ENCODE results near the gene RBM4. TPM values are rescaled to one million over a fixed set of nuclear protein-coding genes. Genes with fewer than 3 reads are reported as not detected.

Gene RBM4
- total and polyA plus RNA-seq, 2 of the 13 experiments (the other 11 are each of a cell fraction or from before 2014, with no cell fraction given) = 126 to 136 TPM

DNA sequence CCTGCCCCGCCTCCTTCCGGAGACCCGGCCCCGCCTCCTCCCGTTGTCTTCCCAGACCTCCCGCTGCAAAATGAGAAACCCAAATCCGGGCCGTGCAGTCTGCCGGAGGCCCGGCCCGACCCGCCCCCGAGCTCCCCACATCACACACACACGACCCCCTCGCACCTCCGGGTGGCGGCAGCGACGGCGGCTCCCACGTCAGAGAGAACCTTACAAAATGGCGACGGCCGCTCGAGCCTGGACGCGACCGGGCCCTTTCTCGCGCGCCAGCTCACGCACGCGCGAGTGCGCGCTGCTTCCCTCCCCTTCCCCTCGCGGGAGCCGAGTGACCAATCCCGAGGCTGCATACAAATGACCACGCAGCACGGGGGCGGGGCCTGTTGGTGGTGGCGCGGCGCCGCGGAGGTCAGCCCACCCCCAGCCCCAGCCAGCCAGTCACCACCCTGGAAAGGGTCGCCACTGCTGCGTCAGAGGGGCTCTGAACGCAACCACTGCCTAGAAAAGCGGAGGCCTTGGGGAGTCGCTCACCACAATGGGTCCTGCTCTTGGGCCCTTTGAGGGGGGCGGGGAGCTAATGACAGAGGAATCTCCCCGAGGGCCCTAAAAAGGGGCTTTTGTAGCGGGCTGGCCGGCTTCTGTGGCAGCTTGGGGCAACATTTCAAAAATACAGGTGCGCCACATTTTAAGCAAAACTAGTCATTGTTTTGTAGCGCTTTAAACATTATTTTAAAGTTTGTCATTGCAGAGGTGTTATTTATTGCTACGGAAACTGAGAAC, 39.3 kb downstream of the RBM4 start, which contains the start of gene RBM4B (continued):
- TF ChIP-seq, protein P1, sequence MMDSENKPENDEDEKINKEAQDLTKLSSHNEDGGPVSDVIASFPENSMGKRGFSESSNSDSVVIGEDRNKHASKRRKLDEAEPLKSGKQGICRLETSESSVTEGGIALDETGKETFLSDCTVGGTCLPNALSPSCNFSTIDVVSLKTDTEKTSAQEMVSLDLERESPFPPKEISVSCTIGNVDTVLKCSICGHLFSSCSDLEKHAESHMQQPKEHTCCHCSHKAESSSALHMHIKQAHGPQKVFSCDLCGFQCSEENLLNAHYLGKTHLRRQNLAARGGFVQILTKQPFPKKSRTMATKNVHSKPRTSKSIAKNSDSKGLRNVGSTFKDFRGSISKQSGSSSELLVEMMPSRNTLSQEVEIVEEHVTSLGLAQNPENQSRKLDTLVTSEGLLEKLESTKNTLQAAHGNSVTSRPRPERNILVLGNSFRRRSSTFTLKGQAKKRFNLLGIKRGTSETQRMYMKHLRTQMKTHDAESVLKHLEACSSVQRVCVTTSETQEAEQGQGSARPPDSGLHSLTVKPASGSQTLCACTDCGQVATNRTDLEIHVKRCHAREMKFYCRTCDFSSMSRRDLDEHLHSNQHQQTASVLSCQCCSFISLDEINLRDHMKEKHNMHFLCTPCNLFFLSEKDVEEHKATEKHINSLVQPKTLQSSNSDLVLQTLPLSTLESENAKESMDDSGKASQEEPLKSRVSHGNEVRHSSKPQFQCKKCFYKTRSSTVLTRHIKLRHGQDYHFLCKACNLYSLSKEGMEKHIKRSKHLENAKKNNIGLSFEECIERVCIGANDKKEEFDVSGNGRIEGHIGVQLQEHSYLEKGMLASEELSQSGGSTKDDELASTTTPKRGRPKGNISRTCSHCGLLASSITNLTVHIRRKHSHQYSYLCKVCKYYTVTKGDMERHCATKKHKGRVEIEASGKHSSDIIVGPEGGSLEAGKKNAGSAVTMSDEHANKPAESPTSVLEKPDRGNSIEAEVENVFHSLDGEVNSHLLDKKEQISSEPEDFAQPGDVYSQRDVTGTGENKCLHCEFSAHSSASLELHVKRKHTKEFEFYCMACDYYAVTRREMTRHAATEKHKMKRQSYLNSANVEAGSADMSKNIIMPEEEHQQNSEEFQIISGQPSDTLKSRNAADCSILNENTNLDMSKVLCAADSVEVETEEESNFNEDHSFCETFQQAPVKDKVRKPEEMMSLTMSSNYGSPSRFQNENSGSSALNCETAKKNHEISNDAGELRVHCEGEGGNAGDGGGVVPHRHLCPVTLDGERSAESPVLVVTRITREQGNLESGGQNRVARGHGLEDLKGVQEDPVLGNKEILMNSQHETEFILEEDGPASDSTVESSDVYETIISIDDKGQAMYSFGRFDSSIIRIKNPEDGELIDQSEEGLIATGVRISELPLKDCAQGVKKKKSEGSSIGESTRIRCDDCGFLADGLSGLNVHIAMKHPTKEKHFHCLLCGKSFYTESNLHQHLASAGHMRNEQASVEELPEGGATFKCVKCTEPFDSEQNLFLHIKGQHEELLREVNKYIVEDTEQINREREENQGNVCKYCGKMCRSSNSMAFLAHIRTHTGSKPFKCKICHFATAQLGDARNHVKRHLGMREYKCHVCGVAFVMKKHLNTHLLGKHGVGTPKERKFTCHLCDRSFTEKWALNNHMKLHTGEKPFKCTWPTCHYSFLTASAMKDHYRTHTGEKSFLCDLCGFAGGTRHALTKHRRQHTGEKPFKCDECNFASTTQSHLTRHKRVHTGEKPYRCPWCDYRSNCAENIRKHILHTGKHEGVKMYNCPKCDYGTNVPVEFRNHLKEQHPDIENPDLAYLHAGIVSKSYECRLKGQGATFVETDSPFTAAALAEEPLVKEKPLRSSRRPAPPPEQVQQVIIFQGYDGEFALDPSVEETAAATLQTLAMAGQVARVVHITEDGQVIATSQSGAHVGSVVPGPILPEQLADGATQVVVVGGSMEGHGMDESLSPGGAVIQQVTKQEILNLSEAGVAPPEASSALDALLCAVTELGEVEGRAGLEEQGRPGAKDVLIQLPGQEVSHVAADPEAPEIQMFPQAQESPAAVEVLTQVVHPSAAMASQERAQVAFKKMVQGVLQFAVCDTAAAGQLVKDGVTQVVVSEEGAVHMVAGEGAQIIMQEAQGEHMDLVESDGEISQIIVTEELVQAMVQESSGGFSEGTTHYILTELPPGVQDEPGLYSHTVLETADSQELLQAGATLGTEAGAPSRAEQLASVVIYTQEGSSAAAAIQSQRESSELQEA (CRISPR knock-in tag; IDR thresholded peaks at IDR 0.05; ENCODE audit: not compliant biosample characterization) = peak; percentile 77
- TF ChIP-seq AGO2 (optimal IDR thresholded peaks at IDR 0.05; ENCODE audit: low read depth, low read length) (peak; percentile 85), PHF8 (CRISPR knock-in tag; IDR thresholded peaks at IDR 0.05) (peak; percentile 67), TGIF2 (CRISPR knock-in tag; IDR thresholded peaks at IDR 0.05) (peak; percentile 37; the same call in 1 of the 2 replicates), GTF3A (CRISPR knock-in tag; conservative IDR thresholded peaks at IDR 0.05) (no peak), PCBP2 (optimal IDR thresholded peaks at IDR 0.05; ENCODE audit: low read depth, low read length, poor library complexity, severe bottlenecking) (no peak), ZNF317 (CRISPR knock-in tag; IDR thresholded peaks at IDR 0.05) (0 out of 2 replicates have a peak, but pooled peaks have one; percentile 27), ZNF781 (CRISPR knock-in tag; IDR thresholded peaks at IDR 0.05; ENCODE audit: borderline replicate concordance, not compliant biosample characterization) (no peak), SRY (CRISPR knock-in tag; IDR thresholded peaks at IDR 0.05) (no peak), EEA1 (CRISPR knock-in tag; IDR thresholded peaks at IDR 0.05; ENCODE audit: borderline replicate concordance) (no peak), ZNF12 (CRISPR knock-in tag; IDR thresholded peaks at IDR 0.05) (no peak)
- TF ChIP-seq, protein P2, sequence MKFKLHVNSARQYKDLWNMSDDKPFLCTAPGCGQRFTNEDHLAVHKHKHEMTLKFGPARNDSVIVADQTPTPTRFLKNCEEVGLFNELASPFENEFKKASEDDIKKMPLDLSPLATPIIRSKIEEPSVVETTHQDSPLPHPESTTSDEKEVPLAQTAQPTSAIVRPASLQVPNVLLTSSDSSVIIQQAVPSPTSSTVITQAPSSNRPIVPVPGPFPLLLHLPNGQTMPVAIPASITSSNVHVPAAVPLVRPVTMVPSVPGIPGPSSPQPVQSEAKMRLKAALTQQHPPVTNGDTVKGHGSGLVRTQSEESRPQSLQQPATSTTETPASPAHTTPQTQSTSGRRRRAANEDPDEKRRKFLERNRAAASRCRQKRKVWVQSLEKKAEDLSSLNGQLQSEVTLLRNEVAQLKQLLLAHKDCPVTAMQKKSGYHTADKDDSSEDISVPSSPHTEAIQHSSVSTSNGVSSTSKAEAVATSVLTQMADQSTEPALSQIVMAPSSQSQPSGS (CRISPR knock-in tag; IDR thresholded peaks at IDR 0.05) = no peak
- TF ChIP-seq, protein P3, sequence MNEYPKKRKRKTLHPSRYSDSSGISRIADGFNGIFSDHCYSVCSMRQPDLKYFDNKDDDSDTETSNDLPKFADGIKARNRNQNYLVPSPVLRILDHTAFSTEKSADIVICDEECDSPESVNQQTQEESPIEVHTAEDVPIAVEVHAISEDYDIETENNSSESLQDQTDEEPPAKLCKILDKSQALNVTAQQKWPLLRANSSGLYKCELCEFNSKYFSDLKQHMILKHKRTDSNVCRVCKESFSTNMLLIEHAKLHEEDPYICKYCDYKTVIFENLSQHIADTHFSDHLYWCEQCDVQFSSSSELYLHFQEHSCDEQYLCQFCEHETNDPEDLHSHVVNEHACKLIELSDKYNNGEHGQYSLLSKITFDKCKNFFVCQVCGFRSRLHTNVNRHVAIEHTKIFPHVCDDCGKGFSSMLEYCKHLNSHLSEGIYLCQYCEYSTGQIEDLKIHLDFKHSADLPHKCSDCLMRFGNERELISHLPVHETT (CRISPR knock-in tag; conservative IDR thresholded peaks at IDR 0.05) = no peak
- TF ChIP-seq, protein P4, sequence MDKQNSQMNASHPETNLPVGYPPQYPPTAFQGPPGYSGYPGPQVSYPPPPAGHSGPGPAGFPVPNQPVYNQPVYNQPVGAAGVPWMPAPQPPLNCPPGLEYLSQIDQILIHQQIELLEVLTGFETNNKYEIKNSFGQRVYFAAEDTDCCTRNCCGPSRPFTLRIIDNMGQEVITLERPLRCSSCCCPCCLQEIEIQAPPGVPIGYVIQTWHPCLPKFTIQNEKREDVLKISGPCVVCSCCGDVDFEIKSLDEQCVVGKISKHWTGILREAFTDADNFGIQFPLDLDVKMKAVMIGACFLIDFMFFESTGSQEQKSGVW (CRISPR knock-in tag; IDR thresholded peaks at IDR 0.05; ENCODE audit: borderline replicate concordance) = no peak
- TF ChIP-seq, protein P5, sequence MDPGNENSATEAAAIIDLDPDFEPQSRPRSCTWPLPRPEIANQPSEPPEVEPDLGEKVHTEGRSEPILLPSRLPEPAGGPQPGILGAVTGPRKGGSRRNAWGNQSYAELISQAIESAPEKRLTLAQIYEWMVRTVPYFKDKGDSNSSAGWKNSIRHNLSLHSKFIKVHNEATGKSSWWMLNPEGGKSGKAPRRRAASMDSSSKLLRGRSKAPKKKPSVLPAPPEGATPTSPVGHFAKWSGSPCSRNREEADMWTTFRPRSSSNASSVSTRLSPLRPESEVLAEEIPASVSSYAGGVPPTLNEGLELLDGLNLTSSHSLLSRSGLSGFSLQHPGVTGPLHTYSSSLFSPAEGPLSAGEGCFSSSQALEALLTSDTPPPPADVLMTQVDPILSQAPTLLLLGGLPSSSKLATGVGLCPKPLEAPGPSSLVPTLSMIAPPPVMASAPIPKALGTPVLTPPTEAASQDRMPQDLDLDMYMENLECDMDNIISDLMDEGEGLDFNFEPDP (CRISPR knock-in tag; conservative IDR thresholded peaks at IDR 0.05) = 0 out of 2 replicates have a peak, but pooled peaks have one; percentile 63

Measured in HepG2 (cell line).